Urothelium cell line (cell line): Measurements from ENCODE around the gene TTLL13.

Source experiments
- DNase-seq: peaks from one replicate; pipeline ENCODE4 v3.0.0; 2011; ENCODE audit warnings: low spot score, mixed read lengths
- FAIRE-seq: peaks from 2 replicates; lab custom pipeline; 2011; peaks lifted over from hg19 to GRCh38; lab: Jason Lieb, UNC

TTLL13 gene, protein sequence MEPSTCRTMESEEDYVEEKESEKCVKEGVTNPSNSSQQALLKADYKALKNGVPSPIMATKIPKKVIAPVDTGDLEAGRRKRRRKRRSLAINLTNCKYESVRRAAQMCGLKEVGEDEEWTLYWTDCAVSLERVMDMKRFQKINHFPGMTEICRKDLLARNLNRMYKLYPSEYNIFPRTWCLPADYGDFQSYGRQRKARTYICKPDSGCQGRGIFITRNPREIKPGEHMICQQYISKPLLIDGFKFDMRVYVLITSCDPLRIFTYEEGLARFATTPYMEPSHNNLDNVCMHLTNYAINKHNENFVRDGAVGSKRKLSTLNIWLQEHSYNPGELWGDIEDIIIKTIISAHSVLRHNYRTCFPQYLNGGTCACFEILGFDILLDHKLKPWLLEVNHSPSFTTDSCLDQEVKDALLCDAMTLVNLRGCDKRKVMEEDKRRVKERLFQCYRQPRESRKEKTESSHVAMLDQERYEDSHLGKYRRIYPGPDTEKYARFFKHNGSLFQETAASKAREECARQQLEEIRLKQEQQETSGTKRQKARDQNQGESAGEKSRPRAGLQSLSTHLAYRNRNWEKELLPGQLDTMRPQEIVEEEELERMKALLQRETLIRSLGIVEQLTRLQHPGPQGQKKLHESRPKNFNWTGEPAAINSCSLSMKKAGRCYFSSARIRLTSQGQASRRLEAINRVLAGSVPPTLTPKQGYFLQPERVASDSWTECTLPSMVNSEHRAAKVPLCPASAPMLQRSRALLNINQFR

DNA sequence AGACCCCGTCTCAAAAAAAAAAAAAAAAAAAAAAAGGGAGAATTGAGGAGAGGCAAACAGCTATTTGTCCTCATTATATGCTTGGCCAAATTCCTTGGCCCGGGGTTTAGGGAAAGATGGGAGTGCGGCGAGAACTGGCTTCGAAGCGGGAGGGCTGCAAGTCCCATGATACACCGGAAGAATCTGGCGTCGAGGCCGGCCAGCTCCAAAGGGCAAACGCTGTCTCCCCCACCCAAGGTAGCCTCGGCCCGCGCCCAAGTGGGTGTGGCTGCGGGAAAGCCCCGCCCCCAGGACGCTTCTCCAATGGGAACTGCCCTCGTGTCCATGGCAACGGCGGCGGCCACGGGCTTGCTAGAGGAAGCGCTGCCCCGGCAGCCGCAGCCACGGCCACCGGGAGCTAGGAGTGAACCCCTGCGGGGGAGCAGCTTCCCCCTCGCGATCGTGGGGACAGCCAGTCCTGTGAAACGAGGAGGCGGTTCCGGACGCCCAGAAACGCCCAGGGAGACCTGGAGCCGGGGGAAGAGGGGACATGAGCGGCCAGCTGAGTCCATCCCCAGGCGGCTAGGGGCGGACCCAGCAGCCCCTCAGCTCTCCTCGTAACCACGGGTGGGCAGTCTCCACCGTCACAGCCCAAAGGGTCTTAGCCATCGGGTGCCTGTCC, at the start of gene TTLL13:
Gene TTLL13, plus strand, starts transcription at position 354 of the 661 bp plus-strand sequence. CDS start 1,075 bp downstream, outside the sequence.
- DNase-seq (peak; percentile 96), FAIRE-seq (peak; percentile 77)

DNA sequence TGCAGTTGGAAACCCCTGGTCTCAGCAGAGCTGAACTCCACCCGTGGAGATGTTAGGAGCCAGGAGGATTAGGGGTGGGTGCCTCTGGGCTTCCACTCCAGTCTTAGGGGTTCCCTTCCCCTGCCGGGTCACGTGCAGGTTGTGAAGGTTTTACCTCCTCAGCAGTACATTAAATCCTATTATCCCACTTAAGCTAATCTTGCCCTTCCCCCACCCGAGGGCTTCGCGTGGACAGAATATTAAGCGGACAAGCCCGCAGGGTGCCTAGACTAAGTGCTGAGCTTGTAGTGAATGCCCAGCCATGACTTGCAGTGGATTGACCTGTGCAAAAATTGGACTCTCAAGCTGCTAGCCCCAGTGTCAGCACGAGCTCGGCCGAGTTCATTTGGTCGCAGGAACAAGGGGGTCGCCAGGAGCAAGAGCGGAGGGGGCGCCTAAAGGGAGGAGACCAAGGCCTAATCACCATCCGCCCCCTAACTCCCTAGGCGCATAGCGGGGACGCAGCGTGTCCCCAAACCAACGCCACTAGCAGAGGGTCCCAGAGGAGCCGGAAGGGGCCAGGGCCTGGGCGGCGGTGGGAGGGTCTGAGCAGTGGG, 48.7 kb upstream of the TTLL13 start:
- DNase-seq: no peak
- FAIRE-seq: no peak

DNA sequence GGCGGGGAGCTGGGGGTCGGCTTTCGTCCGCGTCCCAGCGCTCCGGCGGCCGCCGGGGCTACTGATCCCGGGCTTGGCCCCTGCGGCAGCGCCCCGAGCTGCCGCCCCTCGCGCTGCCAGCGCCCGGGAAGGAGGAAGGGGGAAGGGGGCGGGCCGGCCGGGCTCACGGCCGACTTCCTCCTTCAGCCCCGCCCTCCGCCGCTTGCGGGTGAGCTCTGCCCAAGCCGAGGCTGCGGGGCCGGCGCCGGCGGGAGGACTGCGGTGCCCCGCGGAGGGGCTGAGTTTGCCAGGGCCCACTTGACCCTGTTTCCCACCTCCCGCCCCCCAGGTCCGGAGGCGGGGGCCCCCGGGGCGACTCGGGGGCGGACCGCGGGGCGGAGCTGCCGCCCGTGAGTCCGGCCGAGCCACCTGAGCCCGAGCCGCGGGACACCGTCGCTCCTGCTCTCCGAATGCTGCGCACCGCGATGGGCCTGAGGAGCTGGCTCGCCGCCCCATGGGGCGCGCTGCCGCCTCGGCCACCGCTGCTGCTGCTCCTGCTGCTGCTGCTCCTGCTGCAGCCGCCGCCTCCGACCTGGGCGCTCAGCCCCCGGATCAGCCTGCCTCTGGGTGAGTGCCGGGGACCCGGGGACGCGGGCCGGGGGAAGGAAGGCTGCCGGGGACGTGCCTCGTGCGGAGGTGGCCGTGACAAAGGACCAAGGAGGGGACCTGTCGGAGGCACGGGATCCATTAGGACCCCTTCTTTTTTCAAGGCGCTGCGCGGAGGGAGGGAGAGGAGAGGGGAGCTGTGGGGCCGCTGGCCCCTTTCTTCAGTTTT, 48.0 kb upstream of the TTLL13 start, which contains the start of gene SEMA4B:
Gene SEMA4B, plus strand, starts transcription at position 201 of the 814 bp plus-strand sequence. Its CDS starts 249 bp downstream, at position 450.
- DNase-seq (peak; percentile 89), FAIRE-seq (no peak)

DNA sequence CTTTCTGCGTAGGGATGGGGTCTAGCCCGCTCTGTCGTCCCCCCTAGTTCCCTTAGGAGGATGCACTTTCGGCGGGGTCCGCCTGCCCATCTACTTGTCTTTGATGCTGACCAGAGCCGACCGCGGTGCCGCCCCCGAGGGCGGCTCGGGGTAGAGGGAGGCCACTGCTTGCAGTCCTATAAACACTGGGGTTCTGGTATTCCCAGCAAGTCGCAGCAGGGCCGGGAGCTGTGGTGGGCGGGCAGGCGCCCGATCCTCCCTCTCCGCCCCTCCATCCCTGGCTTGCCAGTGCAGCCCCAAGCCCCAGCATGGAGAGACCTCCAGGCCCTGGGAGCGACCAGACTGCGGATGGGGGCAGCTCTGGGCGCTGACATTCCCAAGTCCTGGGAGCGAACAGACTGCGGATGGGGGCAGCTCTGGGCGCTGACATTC, 47.4 kb upstream of the TTLL13 start:
- no peak for FAIRE-seq

DNA sequence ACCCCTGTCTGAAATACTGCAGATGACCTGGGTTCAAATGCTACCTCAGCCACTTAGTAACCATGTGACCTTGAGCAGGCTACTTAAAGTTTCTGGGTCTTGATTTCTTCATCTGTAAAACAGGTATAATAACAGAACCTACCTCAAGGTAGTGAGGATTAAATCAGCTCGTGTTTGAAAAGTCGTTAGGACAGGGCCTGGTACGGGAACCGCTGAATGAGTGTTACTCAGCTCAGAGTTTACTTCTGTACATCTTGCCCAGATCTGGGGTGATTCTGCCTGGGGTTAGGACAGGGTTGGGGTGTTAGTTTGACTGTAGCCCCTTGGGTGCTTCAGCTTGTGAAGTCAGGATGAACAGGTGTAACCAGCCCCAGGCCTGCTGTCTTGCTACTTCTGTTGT, 46.4 kb upstream of the TTLL13 start:
- FAIRE-seq (no peak), DNase-seq (no peak)

More for the DNA sequence above, 47.4 kb upstream of the TTLL13 start:
- DNase-seq: peak; percentile 45

DNA sequence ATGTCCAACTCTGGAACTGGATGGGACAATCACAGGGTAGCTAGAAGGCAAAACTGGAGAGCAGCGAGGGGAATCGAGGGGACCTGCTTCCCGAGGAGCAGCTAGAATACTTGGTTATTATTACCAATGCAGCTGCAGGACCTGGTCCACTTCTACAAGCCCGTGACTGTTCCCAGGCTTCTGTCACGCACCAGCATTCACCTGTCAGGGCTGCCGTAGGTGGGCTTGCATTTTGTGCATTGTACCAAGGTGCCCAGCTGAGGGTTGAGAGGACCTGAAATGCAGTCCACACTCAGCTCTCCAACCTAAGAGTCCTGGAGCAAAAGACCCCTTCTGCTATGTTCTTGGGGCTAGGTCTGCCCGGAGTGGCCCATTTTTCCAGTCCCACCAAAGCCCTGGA, 45.9 kb upstream of the TTLL13 start:
- DNase-seq (no peak), FAIRE-seq (no peak)

DNA sequence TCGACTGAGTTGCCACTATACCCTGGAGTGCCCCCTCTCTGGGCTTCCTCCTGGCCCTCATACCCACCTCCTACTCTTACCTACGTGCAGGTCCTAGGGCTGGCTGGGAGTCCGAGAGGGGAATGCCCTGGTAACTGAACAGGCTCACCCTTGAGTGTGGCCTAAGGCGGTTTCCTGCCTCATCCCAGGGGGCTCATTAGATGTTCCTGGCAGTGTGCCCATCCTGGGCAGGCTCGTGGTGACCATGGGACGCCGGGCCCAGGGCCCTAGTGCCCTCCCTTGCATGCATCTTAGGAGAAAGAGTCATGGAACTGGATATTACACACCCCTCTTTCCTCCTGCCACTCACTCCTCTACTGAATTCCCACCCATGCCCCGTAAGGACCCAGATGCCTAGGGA, 45.4 kb upstream of the TTLL13 start:
- FAIRE-seq: no peak
- no peak for DNase-seq

DNA sequence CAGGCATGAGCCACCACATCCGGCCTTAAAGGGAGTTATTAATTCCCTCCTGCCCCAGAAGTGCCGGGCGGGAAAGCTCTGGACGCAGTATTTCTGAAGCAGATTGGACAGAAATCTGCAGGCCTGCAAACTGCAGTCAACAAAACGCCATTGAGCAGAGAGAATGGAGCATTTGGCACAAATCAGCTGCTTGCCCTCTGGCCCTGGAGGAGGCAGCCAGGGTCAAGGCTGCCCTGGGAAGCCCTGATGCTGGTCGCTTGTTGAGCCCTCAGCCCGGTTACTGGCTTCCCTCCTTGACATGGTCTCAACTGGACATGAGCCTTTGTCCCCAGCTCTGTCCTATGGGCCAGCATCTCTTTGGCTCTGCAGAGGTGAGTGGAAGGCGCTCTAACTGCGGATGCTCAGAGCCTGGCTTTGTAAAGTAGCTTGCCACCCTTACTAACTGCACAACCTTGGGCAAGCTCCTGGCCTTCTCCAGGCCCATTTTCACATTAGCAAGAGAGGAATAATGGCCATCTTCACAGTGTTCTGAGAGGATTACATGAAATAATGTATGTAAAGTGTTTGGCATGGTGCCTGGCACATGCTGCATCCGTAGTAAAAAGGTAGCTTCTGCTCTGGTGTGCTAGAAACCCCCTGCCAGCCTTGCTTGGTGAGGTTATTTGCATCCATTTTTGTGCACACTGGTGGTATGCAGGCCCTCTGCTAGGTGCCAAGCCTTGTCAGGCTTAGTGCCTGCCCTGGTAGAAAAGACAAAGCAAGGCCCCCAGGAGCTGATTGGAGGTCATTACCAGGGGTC, 44.1 kb upstream of the TTLL13 start:
- DNase-seq (no peak), FAIRE-seq (no peak)

DNA sequence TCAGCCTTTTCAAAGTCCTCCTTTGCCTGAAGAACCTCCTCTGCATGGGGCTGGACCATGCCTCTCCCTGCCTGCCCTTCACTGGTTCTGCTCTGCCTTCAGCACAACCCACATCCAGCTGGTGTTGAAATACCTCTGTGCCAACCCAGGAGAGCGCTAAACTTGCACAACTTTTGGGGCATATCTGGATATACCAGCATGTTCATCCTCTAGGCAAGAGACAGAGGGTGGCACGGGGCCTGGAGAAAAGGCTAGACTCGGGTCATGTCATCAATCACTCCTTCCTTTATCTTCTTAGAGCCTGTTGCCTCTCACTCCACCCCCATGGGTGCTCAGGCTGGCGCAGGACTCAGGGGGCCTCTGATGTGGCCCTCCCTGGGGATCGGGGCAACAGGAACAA, 43.5 kb upstream of the TTLL13 start:
- DNase-seq: no peak
- FAIRE-seq: no peak

DNA sequence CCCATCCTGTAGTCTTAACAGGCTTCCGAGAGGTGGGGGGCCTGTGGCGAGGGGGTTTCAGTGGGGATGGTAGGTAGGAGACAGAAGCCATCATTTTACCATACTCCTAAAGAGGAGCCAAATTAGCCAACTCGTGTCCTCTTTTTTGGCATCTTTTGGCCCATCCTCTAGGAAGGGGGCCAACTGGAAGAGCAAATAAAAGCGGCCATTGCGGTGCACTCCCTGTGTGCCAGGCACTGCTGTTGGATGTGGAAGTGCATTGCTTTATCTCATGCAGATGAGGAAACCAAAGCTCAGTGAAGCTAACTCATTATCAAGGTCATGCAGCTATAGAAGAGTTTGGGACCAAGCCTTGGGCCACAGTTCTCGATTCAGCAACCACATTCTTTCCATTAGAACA, 42.1 kb upstream of the TTLL13 start:
- no peak for DNase-seq
- FAIRE-seq: no peak

DNA sequence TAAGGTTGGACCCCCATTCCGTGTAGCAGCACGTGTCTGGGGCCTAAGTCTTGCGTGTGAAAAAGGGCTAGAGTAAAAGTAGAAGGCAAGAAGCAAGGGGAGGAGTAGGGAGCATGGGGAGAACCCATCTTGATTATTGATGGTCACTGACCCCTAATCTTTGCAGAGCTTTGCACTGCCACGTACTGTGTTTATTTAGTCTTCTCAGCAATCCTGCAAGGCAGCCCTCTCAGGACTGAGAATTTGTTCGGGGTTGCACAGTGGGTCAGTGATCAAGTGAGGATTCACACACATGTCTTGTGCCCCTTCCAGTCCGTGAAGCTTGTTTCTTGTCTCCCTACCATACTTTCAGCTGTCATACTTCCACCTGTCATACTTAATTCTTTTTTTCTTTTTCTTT, 41.0 kb upstream of the TTLL13 start:
- no peak for DNase-seq
- FAIRE-seq: no peak

DNA sequence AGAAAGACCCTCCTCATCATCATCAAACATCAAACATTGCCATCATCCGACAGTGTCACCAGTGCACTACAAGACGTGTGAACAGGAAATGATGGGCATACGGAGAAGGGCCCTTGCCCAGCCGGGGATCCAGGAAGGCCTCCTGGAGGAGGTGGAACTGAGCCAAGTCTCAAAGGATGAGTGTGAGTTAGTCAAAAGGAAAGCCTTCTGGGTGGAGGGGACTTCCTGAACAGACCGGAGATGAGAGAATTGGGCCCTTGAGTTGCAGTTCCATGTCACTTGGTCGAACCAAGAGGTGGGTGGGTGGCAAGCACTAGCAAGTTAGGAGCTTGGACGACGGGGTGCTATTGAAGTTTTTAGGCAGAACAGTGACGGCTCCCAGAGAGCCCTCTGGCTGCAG, 39.8 kb upstream of the TTLL13 start:
- FAIRE-seq (no peak), DNase-seq (no peak)

DNA sequence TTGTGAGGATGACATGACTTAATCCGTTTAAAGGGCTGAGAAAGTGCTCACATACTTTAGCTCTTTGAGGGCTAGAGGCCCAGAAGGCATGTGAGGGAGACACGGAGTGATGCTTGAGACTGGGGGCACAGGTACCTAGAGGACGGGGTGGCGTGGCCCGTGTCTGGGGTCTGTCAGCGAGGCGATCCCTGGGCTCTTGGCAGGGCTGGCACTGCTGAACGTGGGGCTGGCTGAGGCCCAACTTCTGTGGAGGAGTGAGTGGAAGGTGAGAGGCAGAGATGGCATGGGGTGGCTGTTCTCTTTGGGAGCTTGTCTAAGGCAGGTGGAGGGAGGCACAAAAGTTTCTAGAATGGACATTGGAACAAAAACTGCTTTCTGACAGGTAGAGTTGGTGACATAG, 38.8 kb upstream of the TTLL13 start:
- DNase-seq (no peak), FAIRE-seq (no peak)

DNA sequence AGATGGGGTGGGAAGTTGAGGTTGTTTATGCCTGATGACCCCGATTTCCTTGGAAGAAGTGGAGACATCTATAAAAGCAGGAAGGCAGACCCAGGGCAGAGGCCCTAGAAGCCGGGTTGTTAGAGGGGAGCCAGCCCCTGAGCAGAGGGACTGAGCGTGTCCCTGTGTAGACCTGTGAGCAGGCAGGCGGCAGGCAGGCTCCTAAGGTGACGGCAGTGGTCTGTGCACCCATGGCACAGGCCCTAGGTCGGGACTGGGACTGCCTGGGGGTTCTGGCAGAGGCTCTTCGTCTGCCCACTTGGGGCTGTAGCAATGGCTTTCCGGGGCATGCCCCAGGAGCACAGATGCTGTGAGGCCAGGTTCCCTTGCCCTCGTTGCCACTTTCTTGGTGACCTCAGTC, 38.3 kb upstream of the TTLL13 start:
- DNase-seq (no peak), FAIRE-seq (no peak)

DNA sequence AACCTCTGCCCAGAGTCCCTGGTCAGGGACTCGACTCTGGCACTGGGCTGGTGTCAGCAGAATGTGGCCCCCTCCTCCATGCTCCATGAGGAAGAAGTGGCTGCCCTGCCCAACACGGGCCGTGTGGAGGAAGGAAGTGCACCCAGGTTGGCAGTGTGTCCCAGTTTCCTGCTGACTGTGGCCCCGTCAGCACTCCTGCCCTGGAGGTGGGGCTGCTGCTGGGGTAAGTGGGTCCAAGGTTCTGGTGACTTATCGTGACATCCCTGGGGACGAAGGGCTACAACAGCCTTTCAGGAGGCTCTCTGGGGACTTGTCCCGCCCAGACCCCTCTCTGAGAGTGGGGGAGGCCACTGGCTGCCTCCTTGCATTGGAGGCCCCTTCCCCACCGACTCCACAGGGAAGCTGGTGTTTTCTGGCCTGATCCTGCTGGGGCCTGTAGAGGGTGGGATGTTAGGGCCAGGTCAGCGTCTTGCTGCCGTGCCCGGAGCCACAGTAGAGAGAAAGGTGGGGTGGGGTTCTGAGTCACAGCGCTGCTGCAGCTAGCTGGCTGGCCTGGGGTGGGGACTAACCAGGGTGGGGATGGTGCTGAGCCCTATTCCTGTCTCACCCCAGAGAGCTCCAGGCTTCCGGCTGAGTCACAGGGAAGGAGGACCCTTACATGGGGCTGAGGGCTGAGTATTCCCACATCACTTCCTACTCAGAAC, 37.8 kb upstream of the TTLL13 start:
- DNase-seq (peak; percentile 78), FAIRE-seq (peak; percentile 17)

DNA sequence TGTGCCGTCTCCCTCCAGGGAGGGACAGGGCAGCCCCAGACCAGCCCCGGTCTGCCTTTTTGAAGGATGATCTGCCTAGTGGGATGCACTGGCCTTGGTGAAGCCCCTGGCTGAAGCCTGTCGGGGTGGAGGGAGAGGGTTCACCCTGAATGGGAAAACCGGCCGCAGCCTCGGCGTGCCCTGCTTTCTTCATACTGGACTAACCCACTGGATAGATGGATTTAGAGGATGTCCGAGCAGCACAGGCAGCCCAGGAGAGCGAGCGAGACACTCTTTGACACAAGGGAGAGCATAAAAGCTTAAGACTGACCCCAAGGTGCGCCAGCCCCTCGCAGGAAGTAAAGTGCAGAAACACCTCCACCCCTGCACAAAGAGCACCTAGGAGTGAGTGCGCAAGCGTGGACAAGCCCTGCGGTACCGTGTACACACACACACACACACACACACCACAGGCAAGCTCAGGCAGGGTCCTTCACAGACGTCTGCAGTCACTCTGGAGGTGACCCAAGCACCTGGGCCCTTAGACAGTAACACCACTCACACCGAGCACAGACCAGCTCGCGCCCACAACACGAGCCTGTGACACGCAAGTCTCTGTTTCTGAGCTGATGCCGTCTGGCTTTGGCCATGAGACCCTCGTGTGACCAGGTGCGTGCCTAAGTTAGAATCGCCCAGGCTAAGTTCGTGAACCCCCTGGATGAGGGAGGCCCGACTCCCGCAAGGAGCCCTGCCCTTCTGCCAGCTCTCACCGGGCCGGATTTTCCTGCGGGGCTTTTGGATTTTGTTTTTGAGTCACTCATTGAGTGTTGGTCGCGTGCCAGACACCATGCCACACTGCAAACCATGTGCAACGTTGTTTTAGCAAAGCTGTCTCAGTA, 36.9 kb upstream of the TTLL13 start:
- no peak for DNase-seq

DNA sequence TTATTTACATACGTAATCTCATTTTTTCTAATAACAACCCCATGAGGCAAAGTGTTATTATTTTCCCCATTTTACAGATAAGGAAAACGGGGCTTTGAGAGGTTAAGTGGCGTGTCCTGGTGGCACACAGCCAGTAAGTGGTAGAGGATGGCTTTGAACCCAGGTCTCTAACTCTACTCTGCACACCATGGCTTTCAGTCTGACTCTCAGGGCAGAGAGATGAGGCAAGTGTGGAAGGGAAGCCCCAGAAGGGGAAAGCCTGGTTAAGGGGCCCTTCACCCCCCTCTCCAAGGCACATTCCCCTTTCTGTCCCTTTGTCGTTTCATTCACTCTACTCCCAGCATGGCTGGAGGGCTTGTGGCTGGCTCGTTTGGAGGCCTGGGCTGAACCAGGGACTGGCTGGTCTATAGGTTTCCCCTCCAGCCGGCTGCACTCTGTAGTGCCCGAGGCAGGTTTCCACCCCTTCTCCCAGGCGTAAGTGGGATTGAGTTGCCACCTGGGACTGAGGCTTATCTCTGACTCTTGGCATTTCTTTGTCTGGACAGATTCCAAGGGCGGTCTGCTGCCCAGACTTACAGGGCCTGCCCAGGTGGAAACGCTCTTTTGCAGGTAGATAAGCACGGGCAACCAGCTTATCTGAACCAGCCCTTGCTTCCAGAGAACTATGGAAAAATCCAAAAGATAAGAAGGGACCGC, 36.1 kb upstream of the TTLL13 start:
- FAIRE-seq: no peak
- DNase-seq: no peak

More for the DNA sequence above, 36.9 kb upstream of the TTLL13 start:
- FAIRE-seq: no peak
